ENCODE data around the gene C1QTNF3.

DNA sequence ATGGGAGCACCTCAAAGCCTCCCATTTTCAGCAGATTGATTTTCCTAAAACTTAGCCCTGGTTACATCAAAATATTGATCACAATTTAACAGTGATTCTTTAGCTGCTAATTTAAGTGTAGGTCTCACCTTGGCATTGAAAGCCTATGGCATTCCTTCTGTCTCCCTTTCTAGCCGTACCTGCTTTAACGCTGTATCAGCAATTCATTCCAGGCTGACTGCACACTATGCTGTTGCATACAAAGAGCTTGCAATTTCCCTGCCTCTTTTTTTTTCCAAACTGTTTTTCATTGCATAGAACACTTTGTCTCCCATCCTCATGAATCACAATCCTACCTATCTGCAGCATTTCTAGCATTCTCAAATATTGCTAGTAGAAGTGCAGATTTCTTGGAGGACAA is 26.3 kb downstream of the C1QTNF3 start:
- TF ChIP-seq CTCF (IDR thresholded peaks at IDR 0.05) (no peak), POLR2AphosphoS5 (IDR thresholded peaks at IDR 0.05) (no peak)
